Measurements from ENCODE around the gene FBH1. TPM values are rescaled to one million over a fixed set of nuclear protein-coding genes. Genes with fewer than 3 reads are reported as not detected.

FBH1 gene
- total and polyA plus RNA-seq, 9 donors = 46.4 to 80.3 (median 74.7) TPM

GRCh38 chr10:5882961-5883360 lies 7.1 kb upstream of the FBH1 start:
- H3K36me3 ChIP-seq = no peaks in the 10 kb centered on the region
- WGBS, 3 donors = 73 to 90% (median 79%) methylated on average over 8 of the region's 8 CpGs
- DNase-seq = no peak
- no peak overlapping the region for H3K4me3 ChIP-seq
- no peaks in the 10 kb centered on the region for H3K9me3 ChIP-seq
- peaks cover 4% of the 10 kb centered on the region for H3K4me1 ChIP-seq (ENCODE audit: insufficient read depth)
- H3K27ac ChIP-seq = no peak overlapping the region
- H3K27me3 ChIP-seq = no peaks in the 10 kb centered on the region
- intact Hi-C loops (cut with DNase I) = no loop called here
- no peak for TF ChIP-seq CTCF (IDR thresholded peaks at IDR 0.05)
- no peak for TF ChIP-seq EP300 (IDR thresholded peaks at IDR 0.05)
- no peak for TF ChIP-seq POLR2A (IDR thresholded peaks at IDR 0.05)

- 53 to 83% (median 72%) methylated on average over 5 of the region's 5 CpGs for WGBS, 3 donors
- peaks cover 9% of the 10 kb centered on the region for H3K4me1 ChIP-seq (ENCODE audit: insufficient read depth)
- no peak overlapping the region for H3K27ac ChIP-seq
- TF ChIP-seq EP300 (IDR thresholded peaks at IDR 0.05) (no peak), POLR2A (IDR thresholded peaks at IDR 0.05) (no peak), CTCF (IDR thresholded peaks at IDR 0.05) (no peak)
- H3K9me3 ChIP-seq = no peaks in the 10 kb centered on the region
- no peaks in the 10 kb centered on the region for H3K27me3 ChIP-seq
- no peak for DNase-seq
- intact Hi-C loops (cut with DNase I) = no loop called here
- no peak overlapping the region for H3K4me3 ChIP-seq
- H3K36me3 ChIP-seq = no peaks in the 10 kb centered on the region
Observed at GRCh38 chr10:5885619-5886018, 4.4 kb upstream of the FBH1 start.

- H3K27ac ChIP-seq = no peak overlapping the region
- H3K36me3 ChIP-seq = no peaks in the 10 kb centered on the region
- 3 to 6% (median 5%) methylated on average over 1 of the region's 1 CpG for WGBS, 3 donors
- no peak for TF ChIP-seq CTCF (IDR thresholded peaks at IDR 0.05)
- no peak for TF ChIP-seq POLR2A (IDR thresholded peaks at IDR 0.05)
- no peak for TF ChIP-seq EP300 (IDR thresholded peaks at IDR 0.05)
- peaks cover 13% of the 10 kb centered on the region for H3K4me1 ChIP-seq (ENCODE audit: insufficient read depth)
- no peaks in the 10 kb centered on the region for H3K9me3 ChIP-seq
- H3K27me3 ChIP-seq = no peaks in the 10 kb centered on the region
- no peak for DNase-seq
- H3K4me3 ChIP-seq = no peak overlapping the region
- intact Hi-C loops (cut with DNase I) = no loop called here
Observed at GRCh38 chr10:5887029-5887428, 3.0 kb upstream of the FBH1 start.

- WGBS, 3 donors = 87 to 91% (median 90%) methylated on average over 8 of the region's 8 CpGs
- H3K36me3 ChIP-seq = no peaks in the 10 kb centered on the region
- peaks cover 14% of the 10 kb centered on the region for H3K4me1 ChIP-seq (ENCODE audit: insufficient read depth)
- no peak overlapping the region for H3K27ac ChIP-seq
- H3K27me3 ChIP-seq = no peaks in the 10 kb centered on the region
- no peak for DNase-seq
- no peaks in the 10 kb centered on the region for H3K9me3 ChIP-seq
- intact Hi-C loops (cut with DNase I) = no loop called here
- TF ChIP-seq EP300 (IDR thresholded peaks at IDR 0.05) = no peak
- no peak for TF ChIP-seq POLR2A (IDR thresholded peaks at IDR 0.05)
- TF ChIP-seq CTCF (IDR thresholded peaks at IDR 0.05) = no peak
- H3K4me3 ChIP-seq = no peak overlapping the region
Observed at GRCh38 chr10:5887641-5888040, 2.4 kb upstream of the FBH1 start.

GRCh38 chr10:5888351-5888750 lies 1.7 kb upstream of the FBH1 start:
- peaks cover 14% of the 10 kb centered on the region for H3K4me1 ChIP-seq (ENCODE audit: insufficient read depth)
- WGBS, 3 donors = 12 to 21% (median 14%) methylated on average over 10 of the region's 10 CpGs
- intact Hi-C loops (cut with DNase I) = no loop called here

More at GRCh38 chr10:5888351-5888750, 1.7 kb upstream of the FBH1 start:
- DNase-seq = no peak
- TF ChIP-seq POLR2A (IDR thresholded peaks at IDR 0.05) = no peak
- no peak for TF ChIP-seq EP300 (IDR thresholded peaks at IDR 0.05)
- TF ChIP-seq CTCF (IDR thresholded peaks at IDR 0.05) = no peak
- H3K27me3 ChIP-seq = no peaks in the 10 kb centered on the region
- H3K4me3 ChIP-seq = peak overlapping the region; percentile 85
- no peak overlapping the region for H3K27ac ChIP-seq
- no peaks in the 10 kb centered on the region for H3K36me3 ChIP-seq
- H3K9me3 ChIP-seq = no peaks in the 10 kb centered on the region
